ENCODE data around the gene DDX24.

DDX24 gene

DNA sequence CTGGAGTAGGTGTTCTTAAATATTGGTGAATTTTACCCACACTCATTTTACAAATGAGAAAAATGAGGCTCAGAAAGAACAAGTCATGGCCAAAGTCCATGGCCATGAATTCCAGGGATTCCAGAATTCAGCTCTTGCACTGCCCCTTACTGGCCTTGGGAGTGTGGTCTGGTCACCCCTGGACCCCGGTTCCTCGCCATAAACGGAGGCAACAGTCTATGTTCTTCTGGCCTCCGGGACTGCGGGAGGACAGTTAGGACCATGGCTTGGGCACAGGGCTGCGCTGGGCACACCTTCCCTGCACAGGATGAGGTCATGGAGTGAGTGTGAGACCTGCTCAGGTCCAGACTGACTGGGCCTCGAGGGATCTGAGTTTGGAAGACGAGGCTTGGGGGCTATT is 77.0 kb downstream of the DDX24 start:
- DNase-seq: no peak

DNA sequence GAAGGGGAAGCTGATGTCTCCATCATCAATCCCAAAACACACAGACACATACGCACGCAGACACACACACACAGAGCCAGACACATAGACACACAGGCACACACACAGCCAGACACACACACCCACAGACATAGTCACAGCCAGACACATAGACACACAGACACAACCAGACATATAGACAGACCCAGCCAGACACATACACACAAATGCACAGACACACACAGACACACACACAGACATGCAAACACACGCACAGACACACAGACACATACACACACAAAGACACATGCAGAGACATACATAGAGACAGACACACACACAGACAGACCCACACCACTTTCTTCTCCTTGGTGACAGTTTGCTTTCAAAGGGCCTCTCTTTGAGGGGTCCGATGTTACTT is 77.6 kb downstream of the DDX24 start:
- no peak for DNase-seq

DNA sequence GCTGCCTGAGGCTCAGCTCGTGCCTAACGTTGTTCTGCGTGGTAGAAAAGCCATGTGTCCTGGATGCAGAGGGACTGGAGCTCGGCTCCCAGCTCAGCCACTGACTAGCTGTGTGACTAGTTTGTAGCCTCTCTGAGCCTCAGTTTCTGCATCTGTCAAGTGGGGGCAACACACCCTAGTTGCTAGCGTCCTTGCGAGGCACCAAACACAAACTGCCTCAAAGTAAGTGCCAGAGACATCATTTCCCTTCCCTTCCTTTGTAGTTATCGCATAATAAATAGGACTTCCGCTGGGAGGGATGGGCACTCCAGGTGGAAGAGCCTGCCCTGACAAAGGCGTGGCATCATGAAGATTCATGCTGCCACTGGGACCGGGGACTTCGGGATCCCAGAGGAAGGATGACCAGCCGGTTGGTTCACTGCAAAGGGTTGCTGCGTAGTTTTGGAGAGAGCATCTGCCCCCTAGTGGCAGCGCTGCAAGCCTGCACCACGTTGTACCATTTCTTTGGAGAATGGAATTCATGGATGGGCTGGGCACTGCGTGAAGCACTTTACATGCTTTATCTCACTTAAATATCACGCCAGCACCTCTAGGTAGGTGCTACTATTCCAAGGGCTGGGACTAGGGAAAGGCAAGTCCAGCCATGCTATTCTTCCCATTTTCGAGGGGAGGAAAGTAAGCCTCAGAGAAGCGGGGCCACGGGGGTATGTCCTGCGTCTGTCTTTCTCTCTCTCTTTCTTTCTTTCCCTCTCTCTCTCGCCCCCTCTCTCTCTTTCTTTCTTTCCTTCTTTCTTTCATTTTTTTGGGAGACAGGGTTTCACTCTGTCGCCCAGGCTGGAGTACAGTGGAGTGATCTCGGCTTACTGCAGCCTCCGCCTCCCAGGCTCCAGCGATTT is 79.3 kb downstream of the DDX24 start:
- peak; percentile 54 for DNase-seq

DNA sequence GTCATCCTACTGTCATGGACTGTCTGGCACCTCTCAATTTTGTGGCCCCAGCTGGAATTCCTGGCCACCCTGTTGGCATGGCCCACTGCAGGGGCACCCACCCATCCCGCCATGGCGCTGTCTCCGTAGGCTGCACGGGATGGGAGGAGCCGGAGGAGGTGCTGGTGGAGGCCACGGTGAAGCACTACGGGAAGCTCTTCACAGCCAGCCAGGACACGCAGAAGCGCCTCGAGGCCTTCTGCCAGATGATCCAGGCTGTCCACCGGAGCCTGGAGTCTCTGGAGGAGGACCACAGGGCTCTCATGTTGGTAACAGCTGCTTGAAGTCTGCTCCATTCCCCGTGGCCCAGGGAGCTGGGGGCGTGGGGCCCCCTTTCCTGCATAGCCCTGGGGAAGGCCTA is 80.0 kb downstream of the DDX24 start:
- DNase-seq: no peak

DNA sequence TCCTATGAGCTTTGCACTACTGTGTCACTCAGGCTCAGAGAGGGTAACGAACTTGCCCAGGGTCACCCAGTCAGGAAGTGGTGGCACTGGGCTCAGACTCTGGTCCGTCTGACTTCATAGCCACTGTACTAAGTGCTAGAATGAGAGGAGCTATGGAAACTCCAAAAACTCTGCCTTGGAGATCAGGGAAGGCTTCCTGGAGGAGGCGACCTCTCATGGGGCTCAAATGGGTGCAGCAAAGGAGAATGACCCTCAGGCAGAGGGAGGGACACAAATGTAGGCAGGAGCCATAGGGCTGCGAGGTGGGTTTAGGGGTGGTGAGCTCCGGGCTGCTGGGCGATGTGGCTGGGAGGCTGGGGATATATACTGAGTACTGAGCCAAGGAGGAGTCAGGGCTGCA is 80.7 kb downstream of the DDX24 start:
- DNase-seq: no peak

DNA sequence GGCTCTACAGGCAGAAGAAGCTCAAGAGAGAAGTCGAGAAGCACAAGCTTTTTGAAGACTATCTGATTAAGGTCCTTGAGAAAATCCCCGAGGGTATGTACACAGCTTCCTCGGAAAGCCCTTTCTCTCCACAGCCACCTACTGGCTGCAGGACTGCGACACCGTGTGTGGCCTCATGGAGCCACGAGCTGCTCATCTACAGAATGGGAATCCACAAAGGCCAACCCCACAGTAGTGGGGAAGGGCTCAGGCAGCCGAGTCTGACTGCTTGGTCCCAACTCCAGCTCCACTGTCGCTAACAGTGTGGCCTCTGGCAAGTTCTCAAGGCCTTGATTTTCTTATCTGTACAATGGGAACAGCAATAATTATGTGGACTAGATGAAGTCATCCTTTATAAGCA is 81.4 kb downstream of the DDX24 start:
- DNase-seq: no peak

DNA sequence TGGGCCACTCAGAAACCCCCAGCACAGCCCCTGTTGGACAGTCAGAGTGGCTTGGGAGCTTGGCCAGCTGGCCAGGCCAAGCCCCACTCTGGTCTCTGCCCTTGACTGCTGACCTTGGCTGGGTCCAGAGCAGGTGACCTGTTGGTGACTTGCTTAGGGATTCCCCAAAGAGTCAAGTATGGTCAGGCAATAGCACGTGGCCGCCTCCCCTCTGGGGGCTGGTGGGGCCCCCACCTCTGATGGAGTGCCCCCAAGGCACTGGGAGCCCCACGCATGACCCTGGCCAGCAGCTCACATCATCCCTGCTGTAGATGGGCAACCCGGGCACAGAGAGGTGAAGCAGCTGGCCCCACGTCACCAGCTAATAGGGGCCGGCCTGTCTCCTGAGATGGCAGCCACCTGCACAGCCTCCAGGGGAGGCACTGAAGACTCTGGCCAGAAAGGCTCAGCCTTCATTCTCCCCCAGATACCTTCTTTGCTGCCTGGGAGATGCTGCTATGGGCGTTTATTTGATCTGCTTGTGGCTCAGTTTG is 82.1 kb downstream of the DDX24 start:
- DNase-seq: no peak

Measured in DMS153 (cell line).